Calu3 (cell line): ENCODE data around the gene PPP1R3G. TPM values are rescaled to one million over a fixed set of nuclear protein-coding genes. Genes with fewer than 3 reads are reported as not detected.

Experiments used
- BruUV-seq: library from RNA; stranded (reverse); fragments of 400-500 nt; replicated peaks from 2 replicates; lab custom pipeline; 2021; lab: Mats Ljungman, UMichigan
- CTCF ChIA-PET: fragments of 300-600 bp; sonication (Branson Sonifier 250); formaldehyde crosslinking; loops from one replicate; lab custom pipeline; 2022; ENCODE audit warnings: antibody characterized with exemption; lab: Charles Lee
- DNase-seq: peaks from one replicate; pipeline ENCODE4 v3.0.0; 2022
- H3K27ac Mint-ChIP-seq: one replicate; pipeline ENCODE4 v1.8.0; 2022; ENCODE audit warnings: mixed read lengths; ENCODE audit not compliant: unreplicated experiment
- H3K27me3 Mint-ChIP-seq: one replicate; pipeline ENCODE4 v1.8.0; 2022; ENCODE audit warnings: mixed read lengths; ENCODE audit not compliant: unreplicated experiment
- H3K36me3 Mint-ChIP-seq: one replicate; pipeline ENCODE4 v1.8.0; 2022; ENCODE audit warnings: mild to moderate bottlenecking, moderate library complexity, mixed read lengths; ENCODE audit not compliant: insufficient read depth, unreplicated experiment
- H3K4me1 Mint-ChIP-seq: one replicate; pipeline ENCODE4 v1.8.0; 2022; ENCODE audit warnings: mild to moderate bottlenecking, low read depth, mixed read lengths; ENCODE audit not compliant: unreplicated experiment
- H3K4me3 Mint-ChIP-seq: one replicate; pipeline ENCODE4 v1.8.0; 2022; ENCODE audit warnings: mild to moderate bottlenecking, low read depth, moderate library complexity, mixed read lengths; ENCODE audit not compliant: unreplicated experiment
- H3K9me3 Mint-ChIP-seq: one replicate; pipeline ENCODE4 v1.8.0; 2022; ENCODE audit warnings: low read depth, mixed read lengths; ENCODE audit not compliant: unreplicated experiment
- intact Hi-C: fragments of 100-400 bp; cut with micrococcal nuclease; formaldehyde crosslinking; loops from one replicate; pipeline ENCODE4 v1.10.0; 2022; ENCODE audit not compliant: unreplicated experiment
- total RNA-seq: library from RNA; stranded (reverse); gene quantifications from 2 replicates; pipeline ENCODE4 v1.2.3, GENCODE V29; 2022
- TF ChIP-seq, protein P1 (sequence below): fragments of 200-600 bp; IDR thresholded peaks from one replicate; pipeline ENCODE4 v1.8.0; 2022; ENCODE audit warnings: antibody characterized with exemption; ENCODE audit not compliant: unreplicated experiment

The PPP1R3G gene
- total RNA-seq, 1 experiment from 2014 or later, result 0.07 TPM

DNA sequence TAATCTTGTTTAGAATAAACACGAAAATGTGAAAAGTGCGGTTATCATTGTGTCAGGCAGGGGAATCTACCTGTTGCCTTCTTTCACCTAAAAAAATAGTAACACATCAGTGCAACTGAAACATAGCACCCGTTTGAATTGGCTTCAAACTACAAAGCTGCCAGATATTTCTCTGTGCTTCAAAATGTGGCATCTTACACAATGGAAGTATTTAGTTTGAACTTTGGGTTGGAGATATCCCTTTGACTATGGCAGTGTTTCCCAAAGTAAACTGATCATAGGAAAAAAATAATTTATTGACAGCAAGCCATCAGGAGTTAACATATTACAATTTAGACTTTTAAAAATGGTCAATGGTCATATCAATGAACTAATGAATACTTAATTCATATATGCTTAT lies 3.6 kb downstream of the PPP1R3G start:
- Mint-ChIP-seq H3K27me3 (no peaks in the 10 kb centered on the region), H3K36me3 (peaks cover 7% of the 10 kb centered on the region)
- TF ChIP-seq, protein P1, sequence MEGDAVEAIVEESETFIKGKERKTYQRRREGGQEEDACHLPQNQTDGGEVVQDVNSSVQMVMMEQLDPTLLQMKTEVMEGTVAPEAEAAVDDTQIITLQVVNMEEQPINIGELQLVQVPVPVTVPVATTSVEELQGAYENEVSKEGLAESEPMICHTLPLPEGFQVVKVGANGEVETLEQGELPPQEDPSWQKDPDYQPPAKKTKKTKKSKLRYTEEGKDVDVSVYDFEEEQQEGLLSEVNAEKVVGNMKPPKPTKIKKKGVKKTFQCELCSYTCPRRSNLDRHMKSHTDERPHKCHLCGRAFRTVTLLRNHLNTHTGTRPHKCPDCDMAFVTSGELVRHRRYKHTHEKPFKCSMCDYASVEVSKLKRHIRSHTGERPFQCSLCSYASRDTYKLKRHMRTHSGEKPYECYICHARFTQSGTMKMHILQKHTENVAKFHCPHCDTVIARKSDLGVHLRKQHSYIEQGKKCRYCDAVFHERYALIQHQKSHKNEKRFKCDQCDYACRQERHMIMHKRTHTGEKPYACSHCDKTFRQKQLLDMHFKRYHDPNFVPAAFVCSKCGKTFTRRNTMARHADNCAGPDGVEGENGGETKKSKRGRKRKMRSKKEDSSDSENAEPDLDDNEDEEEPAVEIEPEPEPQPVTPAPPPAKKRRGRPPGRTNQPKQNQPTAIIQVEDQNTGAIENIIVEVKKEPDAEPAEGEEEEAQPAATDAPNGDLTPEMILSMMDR, result no peak

DNA sequence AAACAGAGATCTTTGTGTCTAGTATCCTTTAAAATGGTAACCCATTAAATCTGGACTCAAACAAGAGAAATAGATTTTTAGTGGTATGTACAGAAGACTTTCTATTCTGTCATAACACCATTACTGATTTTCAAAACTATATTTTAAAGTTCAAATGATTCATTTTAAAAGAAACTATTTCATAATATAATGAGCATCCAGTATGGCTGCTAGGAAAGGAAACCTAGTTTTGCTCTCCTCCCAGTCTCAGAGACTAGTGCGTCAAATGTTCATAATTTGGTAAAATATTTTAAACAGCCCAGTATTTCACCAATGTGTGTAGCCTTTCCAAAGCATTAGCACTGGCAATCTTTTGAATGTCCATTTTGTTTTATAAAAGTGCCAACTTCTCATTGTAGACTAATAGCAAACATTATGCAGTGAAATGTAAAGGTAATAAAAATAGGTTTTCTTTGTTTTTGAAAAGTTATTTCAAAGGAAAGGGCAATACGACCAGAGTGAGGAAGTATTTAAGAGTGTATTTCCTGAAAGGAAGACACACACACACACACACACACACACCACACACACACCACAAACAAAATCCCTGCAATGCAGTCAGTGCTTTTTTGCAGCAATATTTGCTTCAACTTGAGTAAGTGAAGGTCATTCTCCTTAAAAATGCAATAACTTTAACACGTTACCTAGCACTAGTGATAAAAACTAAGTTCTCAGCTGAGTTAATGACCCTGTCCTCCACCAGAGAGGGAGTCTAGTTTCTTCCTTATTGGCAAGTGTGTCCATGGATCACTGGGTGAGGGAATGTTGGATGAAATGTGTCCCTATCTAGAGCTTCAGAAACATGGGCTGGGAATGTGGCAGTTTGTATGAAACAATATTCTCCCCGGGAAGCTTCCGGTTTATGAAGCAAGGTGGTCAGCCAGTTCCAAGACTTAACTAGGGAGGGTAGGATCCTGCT lies 4.6 kb downstream of the PPP1R3G start:
- no peak for DNase-seq
- Mint-ChIP-seq H3K9me3 (no peaks in the 10 kb centered on the region), H3K27ac (no peak overlapping the region), H3K4me1 (no peaks in the 10 kb centered on the region), H3K4me3 (no peak overlapping the region), H3K36me3 (peaks cover 2% of the 10 kb centered on the region), H3K27me3 (no peaks in the 10 kb centered on the region)
- BruUV-seq, result no TSS peak
- CTCF ChIA-PET, result no interaction called here
- TF ChIP-seq, protein P1, result no peak
- intact Hi-C loops, result no loop called here

More for the DNA sequence above, 3.6 kb downstream of the PPP1R3G start:
- no peak overlapping the region for H3K27ac Mint-ChIP-seq
- H3K4me1 Mint-ChIP-seq, result no peaks in the 10 kb centered on the region
- DNase-seq, result no peak
- H3K9me3 Mint-ChIP-seq, result no peaks in the 10 kb centered on the region
- H3K4me3 Mint-ChIP-seq, result no peak overlapping the region
- intact Hi-C loops, result no loop called here
- no TSS peak for BruUV-seq
- CTCF ChIA-PET, result no interaction called here

DNA sequence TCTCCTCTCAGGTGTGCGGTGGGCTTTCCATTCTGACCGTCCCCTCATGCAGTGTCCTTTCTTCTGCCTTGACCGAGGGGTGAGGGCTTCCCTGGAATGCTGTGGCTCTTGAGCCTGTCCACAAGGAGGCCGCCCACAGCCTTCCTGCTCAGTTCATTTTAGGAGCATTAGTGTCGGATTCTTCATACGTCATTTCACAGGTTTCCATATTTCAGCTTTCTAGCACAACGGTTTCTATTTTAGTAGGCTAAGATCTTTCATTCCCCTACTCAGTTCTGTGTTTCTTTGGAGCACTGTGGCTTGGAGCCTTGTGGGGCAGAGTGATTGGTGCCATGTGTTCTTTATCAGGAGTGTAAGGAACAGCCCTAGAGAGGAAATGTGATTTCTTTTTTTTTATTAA lies 5.5 kb downstream of the PPP1R3G start:
- no peak for DNase-seq
- Mint-ChIP-seq H3K27me3 (no peaks in the 10 kb centered on the region), H3K4me1 (no peaks in the 10 kb centered on the region), H3K4me3 (no peak overlapping the region), H3K36me3 (no peaks in the 10 kb centered on the region), H3K27ac (no peak overlapping the region), H3K9me3 (no peaks in the 10 kb centered on the region)
- intact Hi-C loops, result no loop called here
- TF ChIP-seq, protein P1, result no peak
- BruUV-seq, result no TSS peak
- CTCF ChIA-PET, result no interaction called here

DNA sequence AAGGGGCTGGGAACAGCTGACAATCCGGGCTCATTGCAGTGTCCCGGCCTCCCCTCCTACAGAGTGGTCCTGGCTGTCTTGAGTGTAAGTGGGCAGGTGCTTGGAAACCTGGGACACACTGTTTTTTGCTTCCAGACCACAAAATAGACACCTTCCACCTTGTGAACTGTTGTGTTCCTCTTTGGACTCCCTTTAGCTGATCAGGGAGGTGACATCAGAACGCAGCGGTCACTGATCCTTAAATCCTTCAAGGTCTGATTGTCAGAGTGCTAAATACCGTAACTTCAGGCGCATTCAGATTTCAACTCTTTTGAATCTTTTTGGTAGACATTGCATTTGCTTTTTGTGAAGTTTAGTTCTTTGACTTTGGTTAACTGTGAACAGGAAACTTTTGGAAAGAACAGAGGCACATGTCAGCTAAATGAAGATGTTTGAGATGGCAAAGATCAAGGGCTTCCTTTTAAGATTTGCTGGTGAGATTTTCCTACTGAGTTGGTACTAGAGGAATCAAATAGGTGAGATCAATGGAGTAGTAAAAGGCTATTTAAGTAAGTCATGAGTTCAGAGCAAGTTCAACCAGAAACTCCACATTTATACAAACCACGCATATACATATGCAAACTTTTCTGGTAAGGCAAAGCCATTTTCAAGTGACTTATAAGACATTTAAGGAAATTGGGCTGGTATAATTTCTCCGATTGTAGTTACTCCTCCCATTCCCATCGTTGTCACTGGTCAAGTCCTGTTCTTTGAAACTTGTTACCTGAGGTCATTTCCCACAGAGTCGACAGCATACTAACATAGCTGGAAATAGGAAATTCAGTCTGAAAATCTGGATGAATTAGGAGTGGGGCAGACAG lies 6.3 kb downstream of the PPP1R3G start:
- CTCF ChIA-PET, result no interaction called here
- H3K27me3 Mint-ChIP-seq, result no peaks in the 10 kb centered on the region
- no TSS peak for BruUV-seq

More for the DNA sequence above, 6.3 kb downstream of the PPP1R3G start:
- Mint-ChIP-seq H3K4me3 (no peak overlapping the region), H3K27ac (no peak overlapping the region), H3K9me3 (no peaks in the 10 kb centered on the region), H3K36me3 (no peaks in the 10 kb centered on the region), H3K4me1 (no peaks in the 10 kb centered on the region)
- TF ChIP-seq, protein P1, result no peak
- intact Hi-C loops, result no loop called here
- no peak for DNase-seq
